ENCODE measurements around the gene NEU3.
"Not testable (repeated sequence)": the region's sequence is repeated elsewhere in the genome, so short reads cannot be mapped to it uniquely, and the experiment has no call there.

The NEU3 gene

DNA sequence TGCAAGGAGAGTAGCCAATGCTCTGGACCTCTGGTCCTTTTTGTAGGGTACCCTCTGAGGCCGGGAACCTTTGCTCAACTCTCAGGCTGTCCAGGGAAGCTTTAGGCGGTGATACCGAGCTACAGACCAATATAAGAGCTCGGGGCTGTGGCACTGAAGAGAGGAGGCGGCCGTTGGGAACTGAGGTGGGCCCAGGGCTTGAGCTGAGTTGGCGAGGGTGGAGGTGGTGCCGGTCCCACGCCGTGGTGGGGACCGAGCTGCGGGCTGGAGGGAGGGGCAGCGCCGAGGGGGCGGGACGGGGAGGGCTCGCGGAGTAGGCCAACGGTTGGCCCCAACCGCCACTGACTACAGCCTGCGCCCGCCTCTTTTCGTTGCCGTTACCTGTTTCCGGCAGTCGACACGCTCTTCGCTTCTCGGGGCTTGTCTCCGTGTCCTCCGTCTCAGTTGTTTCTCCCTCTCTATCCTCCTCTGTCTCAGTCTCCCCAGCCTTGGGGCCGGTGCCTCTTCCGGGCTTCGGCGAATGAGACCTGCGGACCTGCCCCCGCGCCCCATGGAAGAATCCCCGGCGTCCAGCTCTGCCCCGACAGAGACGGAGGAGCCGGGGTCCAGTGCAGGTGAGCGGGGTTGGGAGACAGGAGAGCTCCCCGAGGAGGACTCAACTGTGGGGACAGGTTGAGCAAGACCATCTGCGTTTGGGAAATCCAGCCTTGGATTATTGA is at the start of gene NEU3:
Gene NEU3, plus strand, starts transcription at position 393 of the 719 bp plus-strand sequence. Its CDS starts 128 bp downstream, at position 521.
- peak; percentile 81 to 87 for DNase-seq

DNA sequence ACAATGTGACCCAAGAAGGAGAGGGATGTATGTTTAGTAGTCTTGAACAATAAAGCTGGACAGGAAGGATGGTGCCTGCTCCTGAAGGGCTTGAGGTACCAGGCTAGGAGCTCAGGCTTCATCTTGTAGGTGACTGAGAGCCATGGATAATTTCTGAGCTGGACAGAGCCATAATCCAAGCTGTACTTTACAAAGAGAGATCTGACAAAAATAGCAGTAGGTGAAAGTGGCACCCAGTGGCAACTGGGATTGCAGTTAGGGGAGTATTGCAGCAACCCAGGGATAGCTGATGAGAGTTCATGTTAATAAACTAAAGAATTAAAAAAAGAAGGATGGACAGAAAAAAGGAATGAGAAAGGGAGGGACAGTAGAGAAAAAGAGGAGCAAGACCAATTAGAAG is 47.2 kb upstream of the NEU3 start:
- DNase-seq: no peak

- no peak for DNase-seq
Observed at GRCh38 chr11:74942073-74942759, 46.5 kb upstream of the NEU3 start.

DNA sequence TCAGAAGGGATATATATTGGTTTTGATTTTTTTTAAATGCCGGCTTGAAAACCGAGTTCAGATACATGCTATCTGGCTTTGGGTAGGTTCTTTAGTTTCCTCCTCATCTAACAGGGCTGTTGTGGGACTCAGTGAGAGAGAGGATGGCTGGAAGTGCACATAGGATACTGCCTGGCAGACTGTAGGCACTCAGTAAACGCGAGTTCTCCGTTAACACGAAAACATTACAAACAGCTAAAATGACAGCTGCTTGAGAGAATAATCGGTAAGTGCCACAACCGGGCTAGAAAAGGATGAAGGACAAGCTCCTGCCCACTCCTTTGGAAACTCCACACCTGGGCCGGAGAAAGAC is 40.2 kb upstream of the NEU3 start:
- DNase-seq: no peak

GRCh38 chr11:74948898-74949752 is 39.6 kb upstream of the NEU3 start, which contains the start of the genes SPCS2 and XRRA1:
Gene SPCS2, plus strand, starts transcription at chr11:74949266. Its CDS starts 20 bp downstream, at chr11:74949286.
Gene XRRA1, minus strand, starts transcription at chr11:74949091. Its CDS starts 8,213 bp downstream, at chr11:74940878.
- peak; percentile 97 to 98 for DNase-seq

DNA sequence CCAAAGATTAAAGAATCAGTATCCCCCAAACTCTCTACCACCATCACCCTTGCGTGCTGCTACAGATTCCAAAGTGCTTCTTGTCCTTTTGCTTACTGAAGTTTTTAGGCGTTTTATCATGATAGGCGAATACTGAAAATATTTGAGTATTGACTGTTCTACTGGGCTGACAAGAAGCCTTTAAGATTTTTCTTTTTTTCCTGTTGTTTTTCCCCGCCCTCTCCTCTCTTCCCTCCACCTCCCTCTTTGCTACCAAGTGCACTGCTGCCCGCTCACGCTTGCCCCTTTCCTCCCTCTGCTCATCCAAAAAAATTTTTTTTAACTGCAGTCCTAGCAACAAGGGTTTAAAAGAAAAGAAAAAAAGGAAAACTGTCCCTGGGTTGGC is 39.0 kb upstream of the NEU3 start:
- no peak for DNase-seq

DNA sequence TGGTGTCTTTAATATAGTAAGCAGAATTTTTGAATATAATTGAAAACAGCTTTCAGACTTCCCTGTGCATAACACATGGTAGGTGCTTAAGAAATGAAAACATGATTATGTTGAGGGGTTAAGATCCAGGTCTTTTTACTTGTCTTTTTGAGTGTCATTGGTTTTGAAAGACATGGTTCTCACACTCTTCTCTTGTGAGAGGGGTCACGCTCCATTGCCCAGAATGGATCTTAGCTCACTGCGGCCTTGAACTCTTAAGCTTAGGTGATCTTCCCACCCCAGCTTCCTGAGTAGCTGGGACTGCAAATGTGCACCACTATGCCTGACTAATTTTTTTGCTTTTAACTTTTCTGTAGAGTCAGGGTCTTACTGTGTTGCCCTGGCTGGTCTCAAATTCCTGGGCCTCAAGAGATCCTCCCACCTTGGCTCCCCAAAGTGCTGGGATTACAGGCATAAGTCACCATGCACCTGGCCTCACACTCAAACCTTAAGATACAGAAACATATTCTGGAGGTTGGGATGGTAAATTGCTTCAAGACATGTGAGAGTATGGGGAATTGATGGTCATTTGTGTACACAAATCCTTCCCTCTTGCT is 38.3 kb upstream of the NEU3 start:
- no peak for DNase-seq

DNA sequence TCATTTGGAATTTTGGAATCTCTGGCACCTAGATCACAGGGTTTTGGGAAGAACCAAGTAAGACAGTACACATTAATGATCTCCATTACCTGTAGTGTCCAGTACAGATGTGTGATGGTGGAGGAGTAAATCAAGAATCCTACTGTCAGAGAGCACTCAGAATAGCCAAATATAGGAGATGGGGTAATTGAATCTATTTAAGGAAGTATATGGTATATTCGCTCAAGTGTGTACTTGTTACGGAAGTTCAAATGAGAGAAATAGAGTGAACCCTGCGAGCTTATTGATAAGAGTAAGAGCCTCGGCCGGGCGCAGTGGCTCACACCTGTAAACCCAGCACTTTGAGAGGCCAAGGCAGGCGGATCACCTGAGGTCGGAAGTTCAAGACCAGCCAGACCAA is 37.5 kb upstream of the NEU3 start:
- no peak for DNase-seq

DNA sequence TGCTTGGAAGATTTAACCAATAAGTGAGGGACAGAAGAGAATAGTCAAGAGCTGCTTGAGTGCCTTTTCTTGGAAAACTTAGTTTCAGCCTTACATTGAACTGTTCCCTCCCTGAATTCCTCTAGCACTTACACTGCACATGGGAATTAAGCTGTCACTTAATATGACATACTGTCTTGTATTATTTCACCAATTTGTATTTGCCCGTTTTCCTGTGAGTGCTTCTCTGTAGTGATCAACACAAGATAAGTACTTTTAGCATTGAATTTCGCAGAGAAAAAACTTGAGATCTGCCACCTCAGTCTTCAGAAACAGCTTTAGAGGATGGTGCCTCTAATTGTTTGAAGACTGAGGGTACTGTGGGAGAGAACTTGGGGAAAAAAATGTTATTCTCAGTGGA is 36.0 kb upstream of the NEU3 start:
- DNase-seq: no peak

- no peak for DNase-seq
Observed at GRCh38 chr11:74953451-74953850, 35.3 kb upstream of the NEU3 start.

GRCh38 chr11:74954199-74954598 is 34.5 kb upstream of the NEU3 start:
- no peak for DNase-seq

DNA sequence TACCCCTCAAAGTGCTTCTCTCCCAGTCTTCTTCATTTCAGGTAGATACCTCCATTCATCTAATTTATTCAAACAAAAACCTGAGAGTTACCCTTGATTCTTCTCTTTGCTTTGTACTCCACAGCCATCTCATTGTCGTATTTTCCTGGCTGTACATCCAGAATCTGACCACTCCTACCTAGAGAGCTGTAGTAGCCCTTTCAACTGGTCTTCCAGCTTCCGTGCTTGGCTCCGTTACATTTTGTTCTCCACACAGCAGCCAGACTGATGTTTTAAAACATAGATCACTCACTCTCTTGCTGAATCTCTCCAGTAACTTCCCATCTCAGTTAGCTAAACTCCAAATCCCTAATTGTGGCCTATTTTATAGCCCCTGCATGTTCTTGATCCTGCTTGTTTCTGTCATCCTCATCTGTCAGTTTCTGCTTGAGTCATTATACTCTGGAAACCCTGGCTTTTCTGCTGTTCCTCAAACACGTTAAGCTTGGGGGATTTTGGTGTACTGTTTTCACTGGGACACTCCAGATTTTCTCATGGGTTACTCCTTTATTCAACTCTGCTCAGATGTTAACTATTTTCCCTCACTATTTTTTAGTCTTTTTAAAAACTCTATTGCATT is 32.2 kb upstream of the NEU3 start:
- no peak for DNase-seq

GRCh38 chr11:74957937-74958629 is 30.6 kb upstream of the NEU3 start:
- no peak for DNase-seq

DNA sequence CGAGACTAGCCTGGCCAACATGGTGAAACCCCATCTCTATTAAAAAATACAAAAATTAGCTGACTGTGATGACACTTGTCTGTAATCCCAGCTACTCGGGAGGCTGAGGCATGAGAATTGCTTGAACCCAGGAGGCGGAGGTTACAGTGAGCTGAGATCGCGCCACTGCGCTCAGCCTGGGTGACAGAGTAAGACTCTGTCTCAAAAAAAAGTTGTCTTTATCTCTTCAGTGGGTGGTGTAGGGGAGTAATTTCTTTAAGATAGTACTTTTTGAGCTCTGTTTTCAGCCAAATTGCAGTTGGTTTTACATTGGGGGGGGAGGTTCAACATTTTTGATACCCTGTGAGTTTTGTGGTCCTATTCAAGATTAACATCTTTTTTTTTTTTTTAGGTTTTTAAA is 28.6 kb upstream of the NEU3 start:
- DNase-seq: not testable (repeated sequence)

- no peak for DNase-seq
Observed at GRCh38 chr11:74966651-74967050, 22.1 kb upstream of the NEU3 start.

DNA sequence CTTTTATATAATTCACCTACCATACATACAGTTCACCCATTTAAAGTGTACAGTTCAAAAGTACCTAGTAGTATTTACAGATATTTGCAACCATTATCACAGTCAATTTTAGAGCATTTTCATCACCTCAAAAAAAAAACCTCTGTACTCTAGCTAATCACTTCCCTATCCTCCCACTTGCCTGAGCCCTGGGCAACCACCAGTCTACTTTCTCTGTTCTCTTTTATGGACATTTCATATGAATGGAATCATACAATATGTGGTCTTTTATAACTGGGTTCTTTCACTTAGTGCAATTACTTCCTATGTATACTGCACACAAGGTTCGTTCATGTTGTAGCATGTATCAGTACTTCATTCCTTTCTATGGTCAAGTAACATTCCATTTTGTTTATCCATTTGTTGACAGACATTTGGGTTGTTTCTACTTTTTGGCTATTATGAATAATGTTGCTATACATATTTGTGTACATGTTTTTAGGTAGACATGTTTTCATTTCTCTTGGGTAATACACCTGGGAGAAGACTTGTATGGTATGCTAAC is 17.8 kb upstream of the NEU3 start:
- DNase-seq: no peak

DNA sequence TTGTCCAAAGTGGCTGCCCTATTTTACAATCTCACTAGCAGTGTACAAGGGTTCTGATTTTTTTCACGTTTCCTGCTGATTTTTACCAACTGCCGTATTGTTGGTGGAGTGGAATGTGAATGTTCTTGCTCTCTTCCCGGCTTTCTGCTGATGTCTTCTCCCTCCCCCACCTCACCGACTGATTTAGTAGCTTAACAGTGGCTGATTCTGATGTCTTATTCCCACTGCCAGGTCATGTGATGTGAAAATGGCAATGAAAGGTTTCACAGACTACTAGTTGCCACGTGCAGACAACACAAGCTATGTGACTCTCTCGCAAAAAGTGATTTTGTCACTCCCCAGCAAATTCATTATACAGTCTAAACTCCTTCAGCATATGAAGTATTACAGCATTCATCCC is 17.3 kb upstream of the NEU3 start:
- DNase-seq: no peak

DNA sequence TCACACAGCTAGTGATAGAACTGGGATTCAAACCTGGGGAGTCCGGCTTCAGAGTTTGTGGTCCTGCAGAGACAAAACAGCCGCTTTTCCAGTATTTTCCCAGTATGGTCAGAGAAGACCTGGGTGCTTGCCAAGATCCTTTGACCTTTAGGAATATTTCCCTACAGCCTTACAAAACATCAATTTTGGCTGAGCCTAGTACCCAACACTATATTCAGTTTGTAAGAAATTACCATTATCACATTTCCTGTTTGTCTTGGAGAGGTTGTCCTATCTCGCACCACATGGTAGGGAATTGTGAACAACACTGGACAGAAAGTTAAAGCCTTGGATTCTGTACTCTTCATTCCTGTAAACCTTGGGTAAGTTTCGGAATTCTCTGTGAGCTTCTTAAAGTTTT is 10.7 kb upstream of the NEU3 start:
- no peak for DNase-seq

DNA sequence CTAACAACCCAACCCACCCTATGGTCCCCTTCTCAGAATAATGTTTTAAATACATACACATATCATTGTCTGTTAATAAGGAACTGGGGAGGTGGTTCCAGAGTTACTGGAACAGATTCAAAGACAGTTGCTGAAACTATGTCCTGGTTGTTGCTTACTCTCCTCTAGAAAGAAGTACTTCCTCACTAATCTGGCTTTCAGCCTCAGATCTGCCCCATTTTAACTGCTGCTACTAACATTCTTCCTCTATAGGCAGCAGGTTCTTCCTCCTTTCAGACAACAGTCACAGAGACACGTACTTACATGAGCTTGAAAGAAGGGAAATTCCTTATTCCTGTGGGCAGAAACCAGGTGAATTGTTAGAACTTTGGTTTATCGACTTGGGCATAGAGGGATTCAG is 8.1 kb upstream of the NEU3 start:
- DNase-seq: no peak

DNA sequence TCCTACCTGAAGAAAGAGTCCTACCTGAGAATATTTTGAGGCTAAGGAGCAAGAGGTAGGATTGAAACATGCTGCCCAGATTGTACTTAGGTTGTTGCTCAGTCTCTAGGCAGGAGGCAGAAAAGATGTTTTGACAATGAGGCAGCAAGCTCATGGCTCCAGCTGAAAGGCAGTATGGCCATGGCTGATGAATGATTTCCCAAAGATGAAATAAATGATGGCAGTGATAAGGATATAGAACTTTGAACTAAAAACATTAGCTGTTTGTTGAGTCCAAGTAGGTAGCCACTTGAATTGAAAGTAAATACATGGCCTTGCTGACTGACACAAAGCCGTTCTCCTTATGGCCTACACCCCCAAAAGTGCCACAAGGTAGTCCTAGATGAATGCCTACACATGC is 6.8 kb upstream of the NEU3 start:
- DNase-seq: no peak

DNA sequence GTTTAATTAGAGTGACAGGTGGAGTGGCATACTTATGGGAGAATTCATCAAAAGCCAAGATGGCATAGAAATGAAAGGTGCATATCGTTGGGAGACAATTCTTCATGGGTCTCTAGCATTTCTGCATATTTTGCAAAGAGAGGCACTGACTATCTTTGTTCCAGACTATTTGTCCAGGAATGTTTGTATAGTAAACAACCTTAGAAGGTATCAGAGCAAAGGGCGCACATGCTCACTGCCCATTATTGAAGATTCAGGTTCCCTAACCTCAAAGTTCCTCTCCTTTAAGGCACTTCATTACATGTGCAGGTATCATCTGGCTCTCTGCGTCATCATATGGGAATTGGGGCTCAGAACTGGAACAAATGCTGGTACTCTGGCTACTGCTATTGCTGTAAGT is 4.7 kb upstream of the NEU3 start:
- no peak for DNase-seq

- DNase-seq: no peak
Observed at GRCh38 chr11:74984730-74985129, 4.0 kb upstream of the NEU3 start.

Measured in CD4-positive, alpha-beta T cell treated with Interferon alpha-2 for 1 hour (primary cell).